ENCODE measurements around the gene RAB27A.
"Not testable (repeated sequence)": the region's sequence is repeated elsewhere in the genome, so short reads cannot be mapped to it uniquely, and the experiment has no call there.

Gene RAB27A

DNA sequence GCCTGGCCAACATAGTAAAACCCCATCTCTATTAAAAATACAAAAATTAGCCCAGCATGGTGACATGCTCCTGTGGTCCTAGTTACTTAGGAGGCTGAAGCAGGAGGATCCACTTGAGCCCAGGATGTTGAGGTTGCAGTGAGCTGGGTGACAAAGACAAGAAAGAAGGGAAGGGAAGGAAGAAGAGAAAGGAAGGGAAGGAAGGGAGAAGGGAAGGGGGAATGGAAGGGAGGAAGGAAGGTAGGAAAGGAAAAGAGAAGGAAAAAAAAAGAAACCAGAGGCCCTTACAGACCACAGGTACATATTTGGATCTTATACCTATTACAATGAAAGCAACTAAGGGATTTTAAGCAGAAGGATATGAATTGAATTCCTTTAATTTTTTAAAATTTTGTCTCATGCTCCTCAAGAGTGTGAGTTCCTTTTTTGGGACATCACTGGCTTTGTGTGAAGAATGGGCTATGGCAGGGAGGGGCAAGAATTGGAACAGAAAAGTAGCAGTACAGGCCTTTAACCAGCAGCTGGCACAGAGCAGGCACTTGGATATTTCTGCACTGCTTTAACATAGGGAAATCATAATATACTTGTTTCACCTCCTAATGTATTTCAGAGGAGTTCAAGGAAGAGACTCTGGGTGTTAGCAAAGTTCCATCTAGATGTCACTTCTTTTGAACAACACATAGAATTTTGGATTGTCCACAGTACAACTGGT, 7.9 kb downstream of the RAB27A start:
- no peak for DNase-seq

DNA sequence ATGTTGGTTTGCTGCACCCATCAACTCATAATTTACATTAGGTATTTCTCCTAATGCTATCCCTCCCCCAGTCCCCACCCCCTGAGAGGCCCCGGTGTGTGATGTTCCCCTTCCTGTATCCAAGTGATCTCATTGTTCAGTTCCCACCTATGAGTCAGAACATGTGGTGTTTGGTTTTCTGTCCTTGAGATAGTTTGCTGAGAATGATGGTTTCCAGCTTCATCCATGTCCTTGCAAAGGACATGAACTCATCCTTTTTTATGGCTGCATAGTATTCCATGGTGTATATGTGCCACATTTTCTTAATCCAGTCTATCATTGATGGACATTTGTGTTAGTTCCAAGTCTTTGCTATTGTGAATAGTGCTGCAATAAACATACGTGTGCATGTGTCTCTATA, 9.0 kb downstream of the RAB27A start:
- DNase-seq, result peak; percentile 59

DNA sequence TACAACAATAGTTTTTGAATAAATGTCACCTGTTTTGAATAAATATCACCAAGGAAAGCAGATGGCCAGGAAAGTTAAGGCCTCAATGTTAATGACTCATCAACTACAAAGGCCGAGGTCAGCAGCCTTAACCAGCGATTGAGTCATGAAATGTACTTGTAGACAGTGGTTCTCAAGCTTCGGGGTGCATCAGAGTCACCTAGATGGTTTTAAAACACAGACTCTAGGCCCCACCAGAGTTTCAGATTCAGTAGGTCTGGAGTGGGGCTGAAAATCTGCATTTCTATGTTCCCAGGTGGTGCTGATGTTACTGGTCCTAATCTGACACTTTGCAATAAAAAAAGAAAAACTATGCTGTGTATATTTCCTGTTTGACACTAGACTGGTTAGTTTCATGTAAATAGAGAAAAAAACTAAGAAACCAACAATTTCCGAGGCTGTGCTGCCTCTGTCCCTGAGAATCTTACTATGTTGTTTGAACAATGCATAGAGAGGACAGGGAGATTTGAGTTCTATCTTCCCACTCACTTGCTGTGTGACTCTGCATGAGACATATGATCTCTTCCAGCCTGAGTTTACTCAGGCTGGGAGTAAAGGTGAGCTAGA, 9.8 kb downstream of the RAB27A start:
- DNase-seq, result peak; percentile 71

DNA sequence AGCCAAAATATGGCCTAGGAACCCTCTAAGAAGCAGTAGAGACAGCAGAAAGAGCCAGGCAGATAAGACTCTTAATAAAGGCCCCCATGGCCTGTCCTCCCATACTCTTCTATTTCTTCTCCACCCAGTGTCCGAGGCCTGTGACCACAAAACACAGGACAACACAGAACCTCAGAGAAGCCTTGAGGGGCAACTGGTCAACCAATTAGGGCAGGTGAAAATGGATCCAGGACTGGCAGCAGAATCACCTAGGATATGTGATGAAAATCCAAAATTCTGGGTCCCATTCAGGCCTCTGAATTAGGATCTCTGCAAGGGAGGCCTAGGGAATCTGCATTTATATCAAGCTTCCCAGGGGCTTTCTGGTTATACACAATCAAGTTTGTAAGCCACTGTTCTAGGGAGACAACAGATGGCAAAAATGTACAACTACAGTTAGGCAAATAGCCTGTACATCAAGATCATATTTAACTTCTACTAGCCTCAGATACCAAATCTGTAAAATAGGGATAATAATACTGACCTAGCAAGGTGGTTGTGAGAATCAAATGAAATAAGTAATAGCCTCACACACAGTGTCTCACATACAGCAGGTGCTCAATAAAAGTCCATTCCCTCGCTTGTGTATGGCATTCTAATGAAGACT, 10.4 kb downstream of the RAB27A start:
- no peak for DNase-seq

DNA sequence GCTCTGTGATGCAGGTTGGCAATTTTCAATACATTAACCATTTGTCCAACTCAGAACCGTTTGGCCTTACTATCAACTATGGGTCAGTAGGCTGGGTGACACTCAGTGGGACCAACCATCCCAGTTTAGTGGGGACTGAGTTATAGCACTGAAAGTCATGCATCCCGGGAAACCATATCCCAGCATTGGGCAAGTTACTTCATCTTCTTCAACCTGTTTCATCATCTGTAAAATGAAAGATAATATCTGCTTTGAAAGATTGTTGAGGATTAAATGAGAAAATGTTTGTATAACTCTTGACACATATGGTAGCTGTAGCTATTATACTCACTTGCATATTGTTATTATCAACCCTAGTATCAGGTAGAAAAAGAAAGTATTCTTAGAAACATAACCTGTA, 11.9 kb downstream of the RAB27A start:
- no peak for DNase-seq

DNA sequence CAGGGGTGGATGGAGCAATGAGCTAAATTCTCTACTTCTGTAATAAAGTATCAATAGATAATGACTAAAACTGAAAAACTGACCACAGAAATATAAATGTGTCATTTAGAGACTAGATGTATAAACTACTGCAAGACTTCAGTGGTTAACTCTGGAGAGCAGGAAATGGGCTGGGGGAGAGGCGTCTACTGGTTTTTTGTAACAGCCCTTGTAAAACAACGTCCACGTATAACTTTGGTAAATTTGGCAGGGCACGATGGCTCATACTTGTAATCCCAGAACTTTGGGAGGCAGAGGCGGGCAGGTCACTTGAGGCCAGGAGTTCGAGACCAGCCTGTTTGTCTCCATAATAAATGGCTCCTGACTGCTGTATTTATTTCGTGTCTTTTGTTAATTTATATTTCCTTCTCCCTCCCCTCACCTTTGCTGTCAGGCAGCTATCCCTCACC, 12.5 kb downstream of the RAB27A start:
- peak; percentile 65 for DNase-seq

DNA sequence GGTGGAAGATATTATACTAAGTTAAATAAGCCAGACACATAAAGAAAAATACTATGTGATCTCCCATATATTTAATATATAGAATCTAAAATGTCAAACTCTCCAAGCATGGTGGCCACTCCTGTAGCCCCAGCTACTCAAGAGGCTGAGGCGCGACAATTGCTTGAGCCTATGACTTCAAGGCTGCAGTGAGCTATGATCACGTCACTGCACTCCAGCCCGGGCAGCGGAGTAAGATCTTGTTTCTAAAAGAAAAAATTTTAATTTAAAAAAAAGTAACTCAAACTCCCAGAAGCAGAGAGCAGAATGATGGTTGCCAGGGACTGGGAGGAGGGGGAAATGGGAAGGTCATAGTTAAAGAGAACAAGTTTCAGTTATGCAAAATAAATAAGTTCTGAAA, 13.3 kb downstream of the RAB27A start:
- no peak for DNase-seq

DNA sequence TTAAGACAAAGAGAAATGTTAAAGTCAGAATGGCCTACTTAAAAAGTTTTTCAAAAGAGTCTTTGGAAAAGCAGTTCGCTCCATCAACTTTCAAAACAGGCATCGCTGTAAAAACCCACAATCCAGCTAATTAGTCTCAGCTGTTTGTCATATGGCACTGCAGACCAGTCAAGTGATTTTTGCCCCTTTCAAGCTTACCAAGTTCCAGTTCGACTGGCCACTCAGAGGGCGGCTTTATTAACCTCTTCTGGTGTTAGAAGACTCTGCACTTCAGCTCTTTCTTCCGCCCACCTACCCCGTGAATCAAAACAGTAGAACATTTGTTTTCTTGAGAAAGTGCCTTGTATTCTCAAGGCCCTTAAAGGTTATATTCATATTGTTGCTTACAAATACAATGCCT, 19.3 kb downstream of the RAB27A start:
- DNase-seq, result no peak

DNA sequence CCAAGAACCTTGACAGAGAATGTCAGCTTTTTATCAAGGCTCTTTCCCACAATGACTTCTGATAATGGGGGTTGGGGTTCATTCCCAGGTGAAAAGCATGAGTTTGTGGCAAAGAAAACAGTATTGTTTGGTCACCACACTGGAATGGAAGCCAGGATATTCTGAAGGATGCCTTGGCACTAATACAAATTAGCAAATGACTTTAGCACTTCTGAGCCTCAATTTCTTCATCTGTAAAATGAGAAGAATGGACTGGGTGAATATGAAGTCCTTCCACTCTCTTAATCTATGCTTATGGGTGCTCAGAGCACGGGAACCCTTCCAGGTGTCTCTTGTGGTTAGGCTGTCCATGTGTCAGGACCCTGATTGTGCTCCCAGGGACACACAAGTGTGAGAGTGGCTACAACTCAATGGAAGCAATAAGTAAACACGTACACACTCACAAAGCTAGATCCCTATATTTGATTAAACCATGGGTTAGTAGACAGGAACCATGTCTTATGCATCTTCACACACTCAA, 21.4 kb downstream of the RAB27A start:
- DNase-seq, result no peak

DNA sequence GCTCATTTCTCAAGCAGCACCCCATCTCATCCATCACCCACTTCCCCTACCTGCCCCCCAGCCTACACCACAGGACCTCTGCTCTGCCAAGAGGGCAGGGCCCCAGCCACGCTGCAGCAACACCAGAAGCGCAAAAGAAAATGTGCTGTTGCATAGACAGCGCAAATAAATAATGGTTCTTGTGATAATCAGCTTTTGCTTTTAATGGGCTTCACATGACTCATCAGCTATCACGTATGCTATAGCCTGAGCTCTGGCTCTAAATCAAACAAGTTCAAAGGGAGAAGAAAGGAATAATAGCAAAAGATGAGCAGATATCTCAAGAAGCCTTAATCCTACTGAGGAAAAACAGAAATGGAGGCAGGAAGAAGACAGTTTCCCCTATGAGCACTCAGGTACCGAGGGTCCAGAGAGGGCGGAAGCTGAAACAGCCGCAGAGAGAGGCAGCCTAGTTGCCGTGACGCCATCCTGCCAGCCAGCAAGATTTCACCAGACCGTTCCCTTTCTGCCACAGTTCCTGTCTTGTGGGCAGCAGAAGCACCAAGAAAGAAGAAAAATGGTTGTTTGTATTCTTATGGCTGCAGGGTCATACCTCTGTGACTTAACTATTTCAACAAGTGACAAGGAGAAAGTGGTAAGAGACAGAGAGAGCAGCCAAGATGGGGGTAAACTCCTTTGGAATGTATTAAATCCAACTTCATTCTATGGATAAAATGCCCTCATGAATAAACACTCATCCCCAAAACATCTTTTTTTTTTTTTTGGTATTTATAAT, 22.0 kb downstream of the RAB27A start:
- DNase-seq, result peak; percentile 81

DNA sequence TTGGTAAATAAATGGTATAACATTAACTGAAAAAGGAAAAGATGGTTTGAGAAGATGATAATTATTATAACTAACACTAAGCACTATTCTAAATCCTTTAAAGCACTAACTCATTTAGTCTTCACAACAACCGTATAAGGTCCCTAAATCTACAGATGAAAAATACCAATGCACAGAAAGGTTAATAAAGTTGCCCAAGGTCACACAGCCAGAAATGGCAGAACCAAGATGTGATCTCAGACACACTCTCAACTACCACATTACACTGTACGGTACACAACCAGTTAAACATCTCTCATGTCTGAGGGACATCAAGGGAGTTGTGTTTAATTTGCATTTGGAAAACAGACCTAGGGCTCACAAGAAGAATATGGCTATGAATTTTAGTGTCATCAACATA, 23.1 kb downstream of the RAB27A start:
- no peak for DNase-seq

DNA sequence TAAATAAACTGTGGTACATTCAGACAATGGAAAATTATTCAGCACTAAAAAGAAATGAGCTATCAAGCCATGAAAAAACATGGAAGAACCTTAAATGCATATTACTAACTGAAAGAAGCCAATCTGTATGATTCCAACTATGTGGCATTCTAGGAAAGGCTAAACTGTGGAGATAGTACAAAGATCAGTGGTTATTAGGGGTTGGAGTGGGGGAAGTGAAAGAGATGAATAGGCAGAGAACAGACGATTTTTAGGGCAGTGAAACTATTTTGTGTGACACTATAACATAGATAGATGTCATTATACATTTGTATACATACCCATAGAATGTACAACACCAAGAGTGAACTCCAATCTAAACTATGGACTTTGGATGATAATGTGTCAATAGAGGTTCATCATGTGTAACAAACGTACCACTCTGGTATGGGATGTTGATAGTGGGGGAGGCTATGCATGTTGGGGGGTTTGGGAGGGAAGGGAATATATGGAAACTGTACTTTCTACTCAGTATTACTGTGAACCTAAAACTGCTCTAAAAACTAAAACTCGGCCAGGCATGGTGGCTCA, 29.0 kb downstream of the RAB27A start:
- no peak for DNase-seq

DNA sequence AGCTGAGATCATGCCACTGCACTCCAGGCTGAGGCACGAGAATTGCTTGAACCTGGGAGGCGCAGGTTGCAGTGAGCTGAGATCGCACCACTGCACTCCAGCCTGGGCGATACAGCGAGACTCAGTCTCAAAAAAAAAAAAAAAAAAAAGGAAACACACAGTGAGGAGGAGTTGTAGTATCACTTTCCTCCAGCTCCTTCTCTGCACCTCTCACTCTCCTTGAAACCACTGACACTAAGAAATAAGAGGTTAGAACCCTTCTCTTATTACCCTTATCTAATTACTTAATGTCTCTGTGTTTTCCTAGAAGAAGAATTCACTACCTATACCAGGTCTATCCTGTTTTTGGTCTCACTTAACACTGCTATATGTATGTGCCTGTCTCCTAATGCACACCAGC, 31.7 kb downstream of the RAB27A start:
- no peak for DNase-seq

DNA sequence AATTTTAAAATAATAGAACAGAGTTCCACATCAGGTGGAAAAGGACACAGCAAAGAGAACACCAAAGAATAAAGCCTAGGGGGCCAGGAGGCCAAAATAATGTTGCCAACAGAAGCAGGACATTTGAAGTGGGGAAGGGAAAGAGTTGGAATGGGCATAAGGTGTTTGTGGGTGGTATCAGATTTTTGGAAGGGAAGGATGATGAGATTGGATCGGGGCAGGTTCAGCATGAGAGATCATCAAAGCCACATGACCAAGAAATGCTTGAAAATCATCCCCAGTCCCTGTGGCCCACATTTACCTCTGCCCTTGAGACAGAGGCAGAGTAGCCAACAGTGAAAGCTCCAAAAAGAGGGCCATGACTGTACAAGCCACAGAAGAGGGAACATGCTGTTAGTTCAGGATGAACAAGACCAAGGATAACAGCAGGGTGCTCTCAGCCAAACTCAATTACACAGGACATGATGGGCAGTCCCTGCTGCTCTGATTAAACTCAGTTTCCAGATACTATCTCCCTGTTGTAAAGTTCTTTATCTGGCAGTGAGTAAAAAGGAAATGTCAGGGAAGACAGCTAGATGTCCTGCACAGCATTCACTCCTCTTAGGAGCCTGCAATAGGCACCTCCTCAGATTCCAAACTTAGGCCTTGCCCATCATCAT, 32.5 kb downstream of the RAB27A start:
- DNase-seq, result no peak

DNA sequence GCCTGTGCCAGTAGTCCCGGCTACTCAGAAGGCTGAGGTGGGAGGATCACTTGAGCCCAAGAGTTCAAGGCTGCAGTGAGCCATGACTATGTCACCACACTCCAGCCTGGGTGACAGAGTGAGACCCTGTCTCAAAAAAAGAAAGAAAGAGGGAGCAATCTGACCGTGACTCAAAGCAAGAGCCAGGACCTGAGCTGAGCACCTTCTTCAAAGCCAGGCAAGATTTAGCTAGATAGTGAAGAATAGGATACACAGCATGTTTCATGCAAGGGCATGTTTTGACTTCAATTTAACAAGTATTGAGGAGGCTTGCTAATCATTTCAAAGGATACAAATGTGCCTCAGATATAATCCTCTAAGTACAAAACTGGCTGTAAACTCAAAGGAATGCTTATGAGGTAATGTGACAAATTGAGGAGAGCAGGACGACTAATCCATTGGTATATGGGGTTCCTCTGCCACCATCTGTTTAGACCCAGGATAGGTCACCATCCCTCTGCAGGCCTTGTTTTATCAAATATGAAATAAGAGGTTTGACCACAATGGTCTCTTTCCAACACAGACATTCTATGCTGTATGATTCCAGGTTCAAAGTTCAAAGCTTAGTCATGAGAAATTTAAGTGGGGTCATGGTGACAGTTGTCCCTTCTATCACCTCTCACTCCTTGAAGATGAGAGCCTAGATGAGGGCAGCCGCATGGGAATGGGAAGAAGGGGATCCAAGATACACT, 33.2 kb downstream of the RAB27A start:
- no peak for DNase-seq

DNA sequence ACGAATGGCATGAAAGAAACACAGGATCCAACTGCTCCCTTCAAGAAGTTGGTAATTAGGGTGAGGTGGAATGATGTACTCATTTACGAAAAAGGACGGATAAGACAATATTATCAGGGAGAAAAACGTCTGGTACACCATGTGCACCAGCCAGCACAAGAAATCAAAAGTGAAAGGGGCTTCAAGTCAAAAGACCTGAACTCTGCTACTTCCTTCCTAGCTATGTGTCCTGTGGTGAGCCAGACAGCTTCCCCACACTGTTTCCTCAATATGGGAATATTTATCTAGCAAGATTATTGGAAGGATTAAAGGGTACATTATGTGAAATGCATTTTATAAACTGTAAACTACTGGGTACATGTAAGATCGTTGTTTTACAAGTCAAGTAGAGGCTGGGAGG, 33.9 kb downstream of the RAB27A start:
- peak; percentile 26 for DNase-seq

DNA sequence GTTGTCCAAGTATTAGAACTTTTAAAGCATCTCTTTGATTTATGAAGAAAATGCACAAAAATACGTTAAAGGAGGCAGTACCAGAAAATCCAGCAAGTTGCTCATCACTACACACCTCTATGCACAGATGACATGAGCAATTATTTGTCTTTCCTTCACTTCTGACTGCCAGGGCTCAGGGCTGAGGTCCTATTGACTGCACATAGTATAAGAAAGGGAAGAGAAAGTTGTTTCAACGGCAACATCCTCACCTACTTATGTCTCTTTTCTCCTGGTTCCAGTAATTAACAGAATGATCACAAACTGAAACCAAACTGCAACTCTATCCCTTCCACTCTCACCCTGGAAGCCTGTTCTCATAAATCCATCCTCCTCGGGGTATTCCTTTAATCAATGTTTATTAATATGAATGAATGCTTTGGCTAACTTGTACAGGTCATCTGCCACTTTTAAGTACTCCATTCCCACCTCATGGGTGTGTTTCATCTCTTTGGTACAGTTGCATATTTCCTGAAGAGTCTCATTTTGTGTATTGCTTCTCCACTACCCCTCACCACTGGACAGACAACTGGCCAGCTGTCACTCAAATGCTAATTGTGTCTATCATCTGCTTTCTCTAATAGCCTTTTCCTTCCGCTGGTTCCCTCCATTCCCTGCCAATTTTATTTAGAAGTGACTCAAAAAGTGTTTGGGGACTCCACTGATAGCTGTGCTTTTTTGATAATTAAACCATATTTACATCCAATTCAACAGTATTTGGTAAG, 34.5 kb downstream of the RAB27A start:
- no peak for DNase-seq

DNA sequence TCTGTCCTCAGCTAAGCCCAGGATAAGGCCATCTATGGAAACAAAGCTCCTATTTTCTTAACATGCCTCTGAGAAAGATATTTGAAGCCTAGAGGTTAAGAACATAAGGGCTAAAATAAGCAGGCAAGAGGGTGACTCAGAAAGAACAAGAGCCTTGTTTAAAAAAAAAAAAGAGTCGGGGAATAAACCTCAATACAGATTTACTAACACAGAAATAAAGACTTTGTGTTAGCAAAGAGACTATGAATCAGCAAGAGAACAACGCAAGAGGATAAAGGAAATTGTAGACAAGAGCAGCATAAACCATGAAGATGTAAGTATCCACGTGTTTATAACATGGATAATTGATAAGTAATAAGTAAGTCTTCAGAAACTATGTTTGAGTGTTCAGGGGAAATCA, 36.0 kb downstream of the RAB27A start:
- no peak for DNase-seq

DNA sequence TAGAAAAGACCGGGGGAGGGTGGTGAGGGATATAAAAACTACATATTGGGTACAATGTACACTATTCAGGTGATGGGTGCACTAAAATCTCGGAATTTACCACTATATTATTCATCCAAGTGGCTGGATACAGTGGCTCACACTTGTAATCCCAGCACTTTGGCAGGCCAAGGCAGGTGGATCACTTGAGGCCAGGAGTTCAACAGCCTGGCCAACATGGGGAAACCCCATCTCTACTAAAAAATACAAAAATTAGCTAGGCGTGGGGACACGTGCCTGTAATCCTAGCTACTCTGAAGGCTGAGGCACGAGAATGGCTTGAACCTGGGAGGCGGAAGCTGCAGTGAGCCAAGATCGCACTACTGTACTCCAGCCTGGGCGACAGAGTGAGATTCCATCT, 37.4 kb downstream of the RAB27A start:
- not testable (repeated sequence) for DNase-seq

DNA sequence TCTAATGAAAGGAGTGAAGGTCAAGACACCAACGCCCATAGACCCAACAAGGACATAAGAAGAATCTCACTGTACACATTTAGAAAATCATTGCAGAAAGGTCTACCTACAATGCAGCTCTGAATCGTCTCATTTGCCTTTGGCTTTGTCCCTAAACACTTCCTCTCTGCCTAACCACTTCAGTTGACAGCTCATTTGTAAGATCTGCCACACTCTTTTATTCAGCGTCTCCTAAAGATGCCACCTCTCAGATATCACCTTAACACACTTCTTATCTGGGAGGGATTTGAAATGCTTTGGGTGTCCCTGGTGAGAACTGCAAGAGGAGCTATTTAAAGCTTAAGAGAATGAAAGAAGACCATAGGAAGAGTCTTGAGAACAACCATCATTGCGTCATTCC, 38.7 kb downstream of the RAB27A start:
- no peak for DNase-seq

DNA sequence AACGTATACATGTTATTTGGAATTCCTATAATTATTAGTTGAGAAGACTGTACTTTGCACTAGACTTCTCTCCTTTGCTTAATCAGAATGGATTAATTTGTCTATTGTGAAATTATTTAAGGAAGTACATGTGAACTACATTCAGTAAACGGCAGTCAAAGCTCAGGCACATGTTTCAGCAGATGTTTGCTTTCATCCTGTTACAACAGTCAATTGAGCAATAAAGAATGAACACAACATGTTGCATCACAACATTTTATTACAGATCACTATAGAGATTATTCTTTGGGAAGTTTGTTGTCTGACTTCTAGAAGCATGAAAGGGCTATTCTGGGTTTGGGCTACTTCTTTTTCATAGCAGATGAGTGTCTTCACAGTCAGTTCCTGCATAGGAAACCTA, 39.2 kb downstream of the RAB27A start:
- DNase-seq, result no peak
